ENCODE data around the gene CSF2.

CSF2 gene

GRCh38 chr5:132067941-132068808 lies 5.4 kb upstream of the CSF2 start:
- DNase-seq (ENCODE audit: low spot score): no peak

GRCh38 chr5:132069561-132069960 lies 4.0 kb upstream of the CSF2 start:
- no peak for DNase-seq (ENCODE audit: low spot score)

DNA sequence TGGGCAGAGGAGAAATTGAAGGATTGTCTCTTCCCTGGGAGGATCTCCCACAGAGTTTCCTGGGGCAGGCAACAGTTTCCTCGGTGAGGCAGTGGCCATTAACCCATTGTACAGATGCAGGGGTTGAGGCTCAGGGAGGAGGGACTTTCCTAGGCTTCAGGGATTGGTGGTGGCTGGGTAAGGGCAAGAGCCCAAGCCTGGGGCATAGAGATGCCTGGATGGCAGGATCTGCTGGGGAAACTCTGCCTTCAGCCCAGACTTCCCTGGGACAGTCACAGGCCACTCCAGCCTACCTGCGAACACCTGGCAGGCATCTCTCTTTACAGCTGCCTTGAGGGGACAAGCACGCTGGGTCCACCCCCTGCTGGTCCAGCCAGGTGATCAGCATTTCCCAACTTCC lies 3.6 kb upstream of the CSF2 start:
- no peak for DNase-seq (ENCODE audit: low spot score)

DNA sequence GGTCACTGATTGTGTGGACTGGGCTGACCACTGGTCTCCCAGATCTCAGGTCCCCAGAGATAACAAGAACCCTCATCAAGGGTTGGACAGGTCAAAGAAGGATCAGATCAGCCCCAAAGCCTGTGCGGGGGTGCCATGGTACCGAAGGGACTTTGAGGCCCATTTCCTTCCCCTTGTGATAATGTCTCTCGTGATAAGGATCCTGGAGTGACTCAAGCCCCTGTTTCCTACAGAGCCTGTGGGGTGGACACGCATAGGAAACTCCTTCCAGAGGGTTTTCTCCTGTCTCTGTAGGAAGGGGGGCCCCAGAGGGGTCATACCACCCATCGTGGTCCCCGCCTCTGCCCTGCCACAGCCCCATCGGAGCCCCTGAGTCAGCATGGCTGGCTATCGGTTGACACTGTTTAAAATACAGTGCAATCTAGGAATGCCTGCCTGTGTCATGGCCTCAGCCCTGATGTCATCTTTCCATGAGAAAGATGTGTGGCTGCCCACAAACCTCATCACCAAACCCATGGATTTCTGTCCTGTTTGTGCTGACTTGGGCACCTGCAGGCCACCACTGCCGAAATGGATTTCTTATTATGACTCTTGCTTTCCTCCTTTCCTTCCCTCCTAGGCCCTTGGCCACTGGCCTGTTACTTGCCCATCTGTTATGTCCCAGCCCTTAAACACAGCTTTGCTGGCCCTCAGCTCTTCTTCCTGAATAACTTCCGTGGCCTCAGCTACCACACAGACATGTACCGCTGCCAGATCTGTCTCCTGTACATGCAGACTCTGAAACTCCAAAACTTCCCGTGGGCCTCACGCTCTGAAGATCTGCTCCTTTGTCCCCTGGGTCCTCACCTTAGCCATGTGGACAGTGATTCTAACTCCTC lies 2.9 kb upstream of the CSF2 start:
- no peak for DNase-seq (ENCODE audit: low spot score)

DNA sequence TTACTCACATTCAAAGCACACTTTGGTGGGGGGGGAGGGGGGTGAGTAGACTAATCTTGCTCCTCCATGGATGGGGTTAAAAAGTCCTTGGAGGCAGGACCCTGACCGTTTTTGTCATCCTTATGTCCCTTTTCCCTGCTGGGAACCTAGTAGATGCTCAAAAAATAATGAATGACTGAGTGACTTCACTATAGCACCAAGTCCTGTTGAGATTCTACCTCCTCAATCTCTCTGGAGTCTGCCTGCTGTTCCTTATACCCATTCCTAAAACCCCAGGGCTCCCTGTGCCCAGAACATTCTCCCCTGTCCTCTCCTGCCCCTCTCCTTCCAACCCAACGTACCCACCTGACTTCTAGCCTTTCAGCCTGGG lies 2.3 kb upstream of the CSF2 start:
- DNase-seq (ENCODE audit: low spot score): no peak

- DNase-seq (ENCODE audit: low spot score): no peak
Measured at GRCh38 chr5:132072070-132072469, 1.5 kb upstream of the CSF2 start.

DNA sequence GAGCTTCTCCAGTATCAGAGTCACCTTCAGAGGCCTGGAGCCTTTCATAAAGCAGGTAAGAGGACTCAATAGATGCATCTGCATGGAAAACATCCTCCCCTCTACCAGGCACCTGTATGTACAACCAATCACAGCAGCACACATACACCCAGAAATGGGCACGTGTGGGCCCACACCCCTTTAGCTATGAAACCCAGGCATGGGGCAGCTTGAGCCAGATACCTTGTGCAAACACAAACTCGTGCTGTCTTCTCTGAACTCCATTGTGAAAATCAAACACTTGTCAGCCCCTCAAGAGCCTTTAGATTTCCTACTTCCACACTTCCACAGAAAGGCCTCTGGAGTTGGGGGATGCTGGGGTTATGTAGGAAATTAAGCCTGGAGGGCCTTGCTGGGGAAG lies 1.1 kb upstream of the CSF2 start:
- no peak for DNase-seq (ENCODE audit: low spot score)

DNA sequence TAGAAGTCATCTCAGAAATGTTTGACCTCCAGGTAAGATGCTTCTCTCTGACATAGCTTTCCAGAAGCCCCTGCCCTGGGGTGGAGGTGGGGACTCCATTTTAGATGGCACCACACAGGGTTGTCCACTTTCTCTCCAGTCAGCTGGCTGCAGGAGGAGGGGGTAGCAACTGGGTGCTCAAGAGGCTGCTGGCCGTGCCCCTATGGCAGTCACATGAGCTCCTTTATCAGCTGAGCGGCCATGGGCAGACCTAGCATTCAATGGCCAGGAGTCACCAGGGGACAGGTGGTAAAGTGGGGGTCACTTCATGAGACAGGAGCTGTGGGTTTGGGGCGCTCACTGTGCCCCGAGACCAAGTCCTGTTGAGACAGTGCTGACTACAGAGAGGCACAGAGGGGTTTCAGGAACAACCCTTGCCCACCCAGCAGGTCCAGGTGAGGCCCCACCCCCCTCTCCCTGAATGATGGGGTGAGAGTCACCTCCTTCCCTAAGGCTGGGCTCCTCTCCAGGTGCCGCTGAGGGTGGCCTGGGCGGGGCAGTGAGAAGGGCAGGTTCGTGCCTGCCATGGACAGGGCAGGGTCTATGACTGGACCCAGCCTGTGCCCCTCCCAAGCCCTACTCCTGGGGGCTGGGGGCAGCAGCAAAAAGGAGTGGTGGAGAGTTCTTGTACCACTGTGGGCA lies 642 bp downstream of the CSF2 start:
- DNase-seq (ENCODE audit: low spot score): no peak

DNA sequence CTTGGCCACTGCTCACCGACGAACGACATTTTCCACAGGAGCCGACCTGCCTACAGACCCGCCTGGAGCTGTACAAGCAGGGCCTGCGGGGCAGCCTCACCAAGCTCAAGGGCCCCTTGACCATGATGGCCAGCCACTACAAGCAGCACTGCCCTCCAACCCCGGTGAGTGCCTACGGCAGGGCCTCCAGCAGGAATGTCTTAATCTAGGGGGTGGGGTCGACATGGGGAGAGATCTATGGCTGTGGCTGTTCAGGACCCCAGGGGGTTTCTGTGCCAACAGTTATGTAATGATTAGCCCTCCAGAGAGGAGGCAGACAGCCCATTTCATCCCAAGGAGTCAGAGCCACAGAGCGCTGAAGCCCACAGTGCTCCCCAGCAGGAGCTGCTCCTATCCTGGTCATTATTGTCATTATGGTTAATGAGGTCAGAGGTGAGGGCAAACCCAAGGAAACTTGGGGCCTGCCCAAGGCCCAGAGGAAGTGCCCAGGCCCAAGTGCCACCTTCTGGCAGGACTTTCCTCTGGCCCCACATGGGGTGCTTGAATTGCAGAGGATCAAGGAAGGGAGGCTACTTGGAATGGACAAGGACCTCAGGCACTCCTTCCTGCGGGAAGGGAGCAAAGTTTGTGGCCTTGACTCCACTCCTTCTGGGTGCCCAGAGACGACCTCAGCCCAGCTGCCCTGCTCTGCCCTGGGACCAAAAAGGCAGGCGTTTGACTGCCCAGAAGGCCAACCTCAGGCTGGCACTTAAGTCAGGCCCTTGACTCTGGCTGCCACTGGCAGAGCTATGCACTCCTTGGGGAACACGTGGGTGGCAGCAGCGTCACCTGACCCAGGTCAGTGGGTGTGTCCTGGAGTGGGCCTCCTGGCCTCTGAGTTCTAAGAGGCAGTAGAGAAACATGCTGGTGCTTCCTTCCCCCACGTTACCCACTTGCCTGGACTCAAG lies 1.5 kb downstream of the CSF2 start:
- no peak for DNase-seq (ENCODE audit: low spot score)

- no peak for DNase-seq (ENCODE audit: low spot score)
Measured at GRCh38 chr5:132075719-132076077, 2.1 kb downstream of the CSF2 start.

GRCh38 chr5:132076202-132076830 lies 2.7 kb downstream of the CSF2 start:
- DNase-seq (ENCODE audit: low spot score): no peak

GRCh38 chr5:132076983-132077382 lies 3.4 kb downstream of the CSF2 start:
- DNase-seq (ENCODE audit: low spot score): no peak

- no peak for DNase-seq (ENCODE audit: low spot score)
Measured at GRCh38 chr5:132079081-132079480, 5.5 kb downstream of the CSF2 start.

DNA sequence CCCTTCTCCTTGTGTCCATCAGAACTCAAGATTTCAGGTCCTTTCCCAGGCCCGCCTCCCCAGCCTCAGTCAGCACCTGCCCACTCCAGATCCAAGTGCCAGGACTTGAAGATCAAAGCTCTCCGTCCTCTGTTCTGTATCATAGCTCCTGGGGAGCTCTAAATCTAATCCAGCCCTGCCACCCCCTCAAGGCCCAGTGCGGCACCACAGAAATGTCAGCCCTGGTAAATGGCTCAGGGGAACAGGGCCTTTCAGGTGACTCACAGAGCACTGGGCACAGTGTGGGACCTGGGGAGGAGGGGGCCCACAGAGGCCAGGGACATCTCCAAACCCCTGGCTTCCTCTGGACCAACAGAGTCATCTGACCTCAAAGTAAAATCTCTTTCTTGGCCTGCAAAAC lies 6.0 kb downstream of the CSF2 start:
- no peak for DNase-seq (ENCODE audit: low spot score)

GRCh38 chr5:132080595-132080994 lies 7.0 kb downstream of the CSF2 start:
- DNase-seq (ENCODE audit: low spot score): no peak

DNA sequence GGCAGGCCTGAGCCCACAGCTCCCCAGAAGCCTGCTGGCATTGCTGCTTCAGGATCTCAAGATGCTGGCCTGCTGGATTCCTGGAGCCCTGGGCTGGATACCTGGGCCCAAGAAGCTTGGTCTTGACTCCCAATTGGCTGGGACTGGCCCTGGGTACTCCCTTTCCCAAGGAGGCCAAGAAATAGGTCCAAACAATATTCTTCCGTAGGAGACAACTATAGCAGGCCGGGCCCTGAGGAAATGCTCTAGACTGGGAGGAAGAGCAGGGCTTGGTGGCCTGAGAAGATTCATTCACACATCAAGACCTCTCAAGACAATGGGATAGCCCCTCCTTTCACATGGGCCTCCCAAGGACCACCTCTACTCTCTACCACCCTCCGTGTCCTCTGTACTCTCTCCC lies 7.9 kb downstream of the CSF2 start:
- DNase-seq (ENCODE audit: low spot score): no peak

GRCh38 chr5:132082329-132083023 lies 8.9 kb downstream of the CSF2 start:
- DNase-seq (ENCODE audit: low spot score): no peak

DNA sequence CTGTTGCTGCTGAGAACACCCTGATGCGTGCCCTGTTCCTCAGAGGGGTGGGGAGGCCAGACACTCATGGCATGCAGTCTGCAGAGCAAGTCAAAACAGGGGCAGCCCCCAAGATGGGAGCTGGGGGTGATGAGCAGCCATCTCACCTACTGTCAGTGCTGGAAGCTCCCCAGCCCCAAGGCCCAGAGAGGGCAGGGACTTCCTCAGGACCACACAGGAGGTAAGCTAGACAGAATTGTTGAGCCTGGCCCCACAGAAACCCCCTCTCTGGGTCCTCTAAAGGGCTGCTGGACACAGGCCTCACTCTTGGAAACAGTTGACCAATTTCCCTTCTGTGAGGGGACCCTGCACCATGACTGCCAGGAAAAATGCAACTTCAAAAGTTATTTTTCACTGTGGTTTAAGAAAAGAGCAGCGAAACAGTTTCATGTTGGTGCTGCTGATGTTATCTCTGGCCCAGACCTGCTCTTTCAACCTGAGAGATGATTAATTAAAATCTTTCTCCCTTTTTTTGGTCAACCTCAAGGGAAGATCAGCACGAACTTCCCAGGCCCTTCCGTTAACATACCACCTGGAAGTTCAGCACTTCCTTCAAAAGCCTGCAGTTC lies 9.6 kb downstream of the CSF2 start:
- DNase-seq (ENCODE audit: low spot score): no peak

- DNase-seq (ENCODE audit: low spot score): no peak
Measured at GRCh38 chr5:132085686-132086085, 12.1 kb downstream of the CSF2 start.

GRCh38 chr5:132086277-132086794 lies 12.7 kb downstream of the CSF2 start:
- DNase-seq (ENCODE audit: low spot score): no peak

Data from hematopoietic multipotent progenitor cell treated with erythropoietin and hydrocortisone succinate and interleukin-3 and kit ligand, for 17 days (in vitro differentiated cells).